HG03025 (cell line): ENCODE results near the gene FLT3LG.

Source experiments
- ATAC-seq: cut with Tn5 transposase; IDR thresholded peaks from one replicate; pipeline ENCODE4 v1.9.1; 2021; ENCODE audit warnings: mild to moderate bottlenecking, moderate library complexity; ENCODE audit not compliant: unreplicated experiment, low FRiP score

FLT3LG gene

DNA sequence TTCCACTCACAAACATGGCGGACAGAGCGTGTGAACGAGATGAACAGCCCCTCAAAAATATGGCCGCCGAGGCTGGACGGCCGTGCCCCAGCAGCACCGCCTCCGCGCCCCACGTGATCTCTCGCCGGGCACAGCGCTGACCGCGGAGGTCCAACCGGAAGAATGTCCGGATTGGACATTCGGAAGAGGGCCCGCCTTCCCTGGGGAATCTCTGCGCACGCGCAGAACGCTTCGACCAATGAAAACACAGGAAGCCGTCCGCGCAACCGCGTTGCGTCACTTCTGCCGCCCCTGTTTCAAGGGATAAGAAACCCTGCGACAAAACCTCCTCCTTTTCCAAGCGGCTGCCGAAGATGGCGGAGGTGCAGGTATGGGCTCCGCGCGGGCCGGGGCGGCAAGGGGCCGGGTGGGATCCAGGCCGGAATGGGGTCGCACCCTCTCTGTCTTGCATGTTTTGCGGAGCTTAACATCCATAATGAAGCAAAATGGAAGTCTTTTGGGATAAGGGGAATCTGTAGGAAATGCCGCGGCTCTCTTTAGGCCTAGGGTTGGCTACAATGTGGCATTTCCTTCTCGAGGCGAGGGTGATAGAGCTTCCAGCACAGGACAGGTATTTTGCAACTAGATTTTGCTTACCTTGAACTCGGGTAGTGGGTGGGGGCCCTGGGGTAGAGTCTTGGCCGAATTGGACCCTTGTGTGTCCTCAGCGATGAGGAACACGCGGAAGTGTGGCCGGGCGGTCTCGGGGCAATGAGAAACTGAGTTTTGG lies 13.4 kb downstream of the FLT3LG start, which contains the start of gene RPL13A:
Gene RPL13A (plus strand): TSS at position 332 of the 769 bp plus-strand sequence. CDS start 22 bp downstream, at position 354.
- peak; percentile 79 for ATAC-seq

DNA sequence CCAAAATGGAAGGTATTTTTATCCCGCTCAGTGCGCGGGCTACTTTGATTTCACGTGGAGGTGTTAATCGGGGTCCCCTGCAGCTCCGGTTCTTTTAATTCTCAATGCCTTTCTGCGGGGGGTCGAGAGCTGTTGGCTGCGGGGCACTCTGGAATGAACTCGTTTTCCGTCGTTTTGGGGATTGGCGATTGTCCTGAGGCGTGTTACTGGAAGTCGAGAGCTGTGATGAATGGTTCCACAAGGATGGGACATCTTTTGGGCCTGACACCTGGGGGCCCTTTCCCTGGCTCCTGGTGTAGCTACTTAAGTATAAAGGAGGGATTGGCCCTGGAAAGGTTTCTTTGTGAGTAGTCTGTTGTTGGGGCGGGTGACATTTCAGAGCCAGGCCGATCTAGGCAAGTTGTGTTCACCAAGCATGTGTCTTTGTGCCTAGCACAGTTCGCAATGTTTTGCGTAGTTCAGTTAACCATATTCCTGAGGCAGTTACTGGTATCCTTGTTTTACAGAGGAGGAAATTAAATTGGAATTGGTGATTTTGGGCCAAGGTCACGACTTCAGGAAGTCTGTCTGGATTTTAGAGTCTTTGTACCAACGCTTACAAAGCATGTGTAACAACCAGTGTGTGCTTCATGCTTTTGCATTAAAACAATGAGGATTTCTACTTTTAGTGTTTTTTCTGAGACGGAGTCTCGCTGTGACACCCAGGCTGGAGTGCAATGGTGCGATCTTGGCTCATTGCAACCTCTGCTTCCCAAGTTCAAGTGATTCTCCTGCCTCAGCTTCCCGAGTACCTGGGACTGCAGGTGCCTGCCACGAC lies 14.2 kb downstream of the FLT3LG start:
- ATAC-seq: no peak

DNA sequence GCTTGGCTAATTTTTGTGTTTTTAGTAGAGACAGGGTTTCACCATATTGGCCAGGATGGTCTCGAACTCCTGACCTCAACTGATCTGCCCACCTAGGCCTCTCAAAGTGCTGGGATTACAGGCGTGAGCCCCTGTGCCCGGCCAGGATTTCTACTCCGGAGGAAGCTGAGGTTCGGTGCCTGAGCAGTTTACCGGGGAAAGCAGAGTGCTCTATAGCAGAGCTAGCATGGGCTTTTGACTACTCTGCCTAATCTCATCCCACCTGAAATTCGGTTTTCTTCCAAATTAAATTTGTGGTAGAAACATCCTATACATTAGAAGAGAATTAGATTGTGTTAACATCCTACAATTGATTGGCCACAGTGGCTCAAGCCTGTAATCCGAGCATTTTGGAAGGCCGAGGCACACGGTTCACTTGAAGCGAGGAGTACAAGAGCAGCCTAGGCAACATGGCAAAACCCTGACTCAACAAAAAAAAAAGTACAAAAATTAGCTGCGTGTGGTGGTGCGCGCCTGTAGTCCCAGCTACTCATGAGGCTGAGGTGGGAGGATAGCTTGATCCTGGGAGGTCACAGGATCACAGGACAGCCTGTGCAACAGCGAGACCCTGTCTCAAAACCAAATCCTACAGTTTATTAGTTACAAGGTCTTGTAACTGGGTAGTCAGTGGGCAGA lies 15.0 kb downstream of the FLT3LG start:
- no peak for ATAC-seq

DNA sequence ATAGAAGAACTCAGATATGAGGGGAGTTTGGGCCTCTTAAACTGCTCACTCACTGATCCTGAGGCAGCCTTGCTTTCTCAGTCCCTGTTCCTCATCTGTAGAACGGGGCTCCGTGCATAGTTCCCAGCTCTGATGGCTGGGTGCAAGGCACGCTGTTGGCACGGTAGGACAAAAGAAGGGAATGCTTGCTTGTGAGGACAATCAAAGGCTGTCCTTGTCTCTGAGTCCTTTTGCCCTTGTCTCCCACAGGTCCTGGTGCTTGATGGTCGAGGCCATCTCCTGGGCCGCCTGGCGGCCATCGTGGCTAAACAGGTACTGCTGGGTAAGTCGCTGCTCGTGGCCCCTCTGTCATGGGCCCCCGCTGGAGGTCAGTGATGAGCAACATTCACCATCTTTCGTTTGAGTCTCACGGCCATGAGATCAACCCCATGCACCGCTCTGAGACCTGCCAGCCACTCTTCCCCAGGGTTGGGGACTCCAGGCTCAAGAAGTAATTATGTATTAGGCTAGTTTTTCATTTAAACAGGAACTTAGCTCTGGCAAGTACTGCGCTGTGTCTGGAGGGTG lies 15.7 kb downstream of the FLT3LG start:
- no peak for ATAC-seq

DNA sequence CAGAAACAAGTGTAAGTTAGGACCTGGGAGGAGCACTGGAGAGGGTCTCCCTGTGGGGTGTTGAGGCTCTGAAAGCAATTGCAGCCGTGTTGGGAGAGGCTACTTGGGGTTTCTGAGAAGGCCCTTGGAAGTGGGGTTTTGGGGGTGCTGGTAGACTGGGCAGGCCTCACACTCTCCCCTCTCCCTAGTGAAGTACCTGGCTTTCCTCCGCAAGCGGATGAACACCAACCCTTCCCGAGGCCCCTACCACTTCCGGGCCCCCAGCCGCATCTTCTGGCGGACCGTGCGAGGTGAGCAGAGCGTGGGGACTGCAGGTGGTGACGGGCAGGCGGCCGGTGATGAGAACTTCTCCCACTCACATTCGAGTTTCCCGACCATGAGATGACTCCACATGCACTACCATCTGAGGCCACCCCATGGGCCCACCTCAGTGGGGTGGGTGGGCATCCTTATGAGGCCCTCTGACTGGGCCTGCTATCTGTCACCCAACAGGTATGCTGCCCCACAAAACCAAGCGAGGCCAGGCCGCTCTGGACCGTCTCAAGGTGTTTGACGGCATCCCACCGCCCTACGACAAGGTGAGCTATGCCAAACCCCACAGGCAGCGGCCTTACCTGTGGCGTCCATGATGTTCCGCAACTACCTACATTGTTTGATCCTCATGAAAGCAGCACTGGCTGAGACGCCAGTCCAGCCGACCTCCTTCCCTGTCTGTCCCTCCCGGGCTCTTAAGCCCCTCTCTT lies 16.4 kb downstream of the FLT3LG start:
- ATAC-seq: no peak

DNA sequence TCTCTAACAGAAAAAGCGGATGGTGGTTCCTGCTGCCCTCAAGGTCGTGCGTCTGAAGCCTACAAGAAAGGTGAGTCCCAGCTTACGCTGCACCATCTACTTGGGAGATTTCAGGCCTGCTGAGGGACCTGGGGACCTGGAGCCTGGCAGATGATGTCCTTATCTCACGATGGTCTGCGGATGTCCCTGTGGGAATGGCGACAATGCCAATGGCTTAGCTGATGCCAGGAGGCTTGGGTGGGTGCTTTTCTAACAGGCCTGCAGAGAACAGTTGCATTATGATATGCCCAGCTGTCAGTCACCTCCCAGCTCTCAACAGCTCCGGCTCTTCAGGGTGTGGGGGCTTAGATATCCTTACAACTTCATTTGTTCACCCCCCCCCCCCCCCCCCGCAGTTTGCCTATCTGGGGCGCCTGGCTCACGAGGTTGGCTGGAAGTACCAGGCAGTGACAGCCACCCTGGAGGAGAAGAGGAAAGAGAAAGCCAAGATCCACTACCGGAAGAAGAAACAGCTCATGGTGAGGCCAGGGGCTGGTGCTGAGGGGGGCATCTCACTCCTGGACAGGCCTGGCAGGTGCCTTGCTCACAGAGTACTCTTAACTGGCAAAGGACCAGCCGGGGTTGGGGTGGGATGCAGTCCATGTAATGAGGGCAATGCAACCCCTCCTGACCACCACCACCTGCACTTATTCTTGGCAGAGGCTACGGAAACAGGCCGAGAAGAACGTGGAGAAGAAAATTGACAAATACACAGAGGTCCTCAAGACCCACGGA lies 17.2 kb downstream of the FLT3LG start:
- no peak for ATAC-seq

DNA sequence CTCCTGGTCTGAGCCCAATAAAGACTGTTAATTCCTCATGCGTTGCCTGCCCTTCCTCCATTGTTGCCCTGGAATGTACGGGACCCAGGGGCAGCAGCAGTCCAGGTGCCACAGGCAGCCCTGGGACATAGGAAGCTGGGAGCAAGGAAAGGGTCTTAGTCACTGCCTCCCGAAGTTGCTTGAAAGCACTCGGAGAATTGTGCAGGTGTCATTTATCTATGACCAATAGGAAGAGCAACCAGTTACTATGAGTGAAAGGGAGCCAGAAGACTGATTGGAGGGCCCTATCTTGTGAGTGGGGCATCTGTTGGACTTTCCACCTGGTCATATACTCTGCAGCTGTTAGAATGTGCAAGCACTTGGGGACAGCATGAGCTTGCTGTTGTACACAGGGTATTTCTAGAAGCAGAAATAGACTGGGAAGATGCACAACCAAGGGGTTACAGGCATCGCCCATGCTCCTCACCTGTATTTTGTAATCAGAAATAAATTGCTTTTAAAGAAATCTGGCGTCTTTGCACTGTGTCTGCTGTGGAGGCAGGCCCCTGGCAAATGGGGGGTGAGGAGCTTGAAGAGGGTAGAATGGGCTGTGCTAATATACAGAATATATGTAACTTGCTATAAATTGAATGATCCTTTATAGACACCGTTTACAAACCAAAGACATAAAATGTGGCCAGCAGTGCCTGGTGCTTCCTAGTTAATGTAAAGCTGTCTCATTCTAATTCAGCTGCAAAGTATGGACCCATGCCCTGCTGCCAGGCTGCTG lies 18.0 kb downstream of the FLT3LG start:
- ATAC-seq: no peak

DNA sequence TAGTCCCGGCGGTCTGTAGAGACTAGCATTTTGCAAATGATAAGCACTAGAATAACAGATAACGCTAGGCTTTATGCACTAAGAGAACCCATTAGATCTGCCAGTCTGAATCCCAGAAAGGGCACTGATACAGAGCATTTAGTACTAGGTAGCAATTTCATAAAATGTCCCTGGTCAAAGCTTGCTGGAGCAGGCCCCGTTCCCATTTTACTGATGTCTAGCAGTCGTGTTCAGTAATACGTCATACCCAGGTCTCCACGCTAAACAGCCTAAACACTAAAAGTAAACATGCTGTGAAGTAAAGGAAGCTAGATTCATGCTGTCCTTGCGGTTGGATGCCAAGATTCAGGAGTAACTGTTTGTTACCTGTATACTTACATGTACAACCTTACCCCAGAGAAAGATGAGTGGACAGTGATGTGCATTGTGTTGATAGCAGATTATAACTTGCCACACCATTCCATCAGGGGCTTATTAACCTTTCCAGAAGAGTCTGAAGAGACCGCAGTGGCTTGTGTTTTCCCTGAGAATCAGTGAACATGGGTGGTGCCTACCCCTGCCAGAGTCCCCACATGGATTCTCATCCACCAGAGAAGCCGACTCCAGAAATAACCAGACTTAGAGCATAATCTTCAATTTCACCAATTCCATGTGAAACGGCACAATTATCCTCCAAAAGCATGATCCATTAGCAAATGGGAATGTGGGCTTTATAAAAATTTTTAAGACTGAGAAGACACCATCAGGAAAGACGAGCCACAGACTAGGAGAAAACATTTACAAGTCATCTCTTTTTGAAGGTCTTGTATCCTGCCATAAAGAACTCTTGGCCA lies 18.8 kb downstream of the FLT3LG start:
- ATAC-seq: no peak

DNA sequence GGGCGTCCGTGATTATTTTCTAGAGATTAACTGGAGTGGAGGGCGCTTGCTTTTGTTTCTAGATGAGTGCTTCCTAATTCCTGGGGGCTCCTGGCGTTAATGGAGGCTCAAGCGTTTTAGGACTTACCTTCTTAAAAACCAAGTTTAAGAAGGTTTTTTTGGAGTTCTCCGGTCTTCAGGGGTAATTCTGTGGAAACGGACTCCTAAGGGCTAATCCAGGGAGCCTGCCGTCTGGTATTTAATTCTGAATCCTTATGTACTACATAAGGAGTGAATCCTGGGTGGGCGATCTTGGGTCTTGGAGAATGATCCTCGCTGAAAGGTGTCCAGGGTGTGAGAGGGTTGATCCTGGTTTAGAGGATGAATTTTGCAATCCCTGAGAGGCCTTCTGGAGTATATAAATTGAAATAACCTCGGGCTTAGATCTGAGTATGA lies 22.6 kb downstream of the FLT3LG start:
- ATAC-seq: no peak

DNA sequence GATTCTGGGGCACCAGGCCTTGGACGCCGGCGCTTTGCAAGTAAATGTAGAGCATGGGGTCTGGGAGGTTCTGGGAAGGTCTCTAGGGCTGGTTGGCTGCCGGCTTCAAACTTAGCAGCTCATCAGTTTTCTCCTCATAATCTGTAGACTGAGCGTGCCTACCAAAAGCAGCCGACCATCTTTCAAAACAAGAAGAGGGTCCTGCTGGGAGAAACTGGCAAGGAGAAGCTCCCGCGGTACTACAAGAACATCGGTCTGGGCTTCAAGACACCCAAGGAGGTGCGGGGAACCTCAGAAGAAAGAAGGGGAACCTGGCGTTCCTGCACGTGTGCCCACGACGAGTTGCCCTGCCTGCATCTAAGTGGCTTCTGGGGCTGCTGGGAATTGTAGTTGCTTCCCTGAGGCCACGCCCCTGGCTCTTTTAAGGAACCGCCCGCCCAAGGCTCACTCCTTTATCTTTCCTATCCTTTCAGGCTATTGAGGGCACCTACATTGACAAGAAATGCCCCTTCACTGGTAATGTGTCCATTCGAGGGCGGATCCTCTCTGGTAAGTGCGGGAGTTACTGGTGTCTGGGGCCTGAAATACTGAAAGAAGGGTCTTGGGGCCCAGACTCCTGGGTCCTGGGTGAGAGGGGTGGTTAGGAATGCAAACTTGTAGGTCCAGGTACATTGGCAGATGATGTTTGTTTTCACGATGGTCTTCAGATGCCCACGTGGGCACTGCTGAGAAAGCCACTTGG lies 23.2 kb downstream of the FLT3LG start:
- ATAC-seq: no peak

DNA sequence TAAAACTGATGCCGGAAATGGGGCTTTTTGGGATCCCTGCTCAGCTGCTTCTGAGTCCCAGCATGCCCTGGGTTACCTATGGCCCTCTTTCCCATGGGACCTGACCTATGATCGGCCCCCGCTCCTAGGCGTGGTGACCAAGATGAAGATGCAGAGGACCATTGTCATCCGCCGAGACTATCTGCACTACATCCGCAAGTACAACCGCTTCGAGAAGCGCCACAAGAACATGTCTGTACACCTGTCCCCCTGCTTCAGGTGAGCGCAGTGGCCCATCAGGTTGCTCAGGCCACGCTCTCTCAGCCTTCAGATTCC lies 23.7 kb downstream of the FLT3LG start:
- no peak for ATAC-seq

DNA sequence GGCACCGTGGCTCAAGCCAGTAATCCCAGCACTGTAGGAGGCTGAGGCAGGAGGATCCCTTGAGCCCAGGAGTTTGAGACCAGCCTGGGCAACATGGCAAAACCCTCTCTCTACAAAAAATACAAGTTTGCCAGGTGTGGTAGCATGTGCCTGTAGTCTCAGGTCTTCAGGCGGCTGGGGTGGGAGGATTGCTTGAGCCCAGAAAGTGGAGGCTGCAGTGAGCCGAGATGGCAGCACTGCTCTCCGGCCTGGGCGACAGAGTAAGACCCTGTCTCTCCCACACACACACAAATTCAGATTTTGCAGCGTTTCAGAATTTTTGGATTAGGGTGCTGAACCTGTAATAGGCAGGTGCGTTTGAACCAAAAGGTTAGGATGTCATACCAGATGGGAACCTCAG lies 24.5 kb downstream of the FLT3LG start:
- ATAC-seq: no peak

DNA sequence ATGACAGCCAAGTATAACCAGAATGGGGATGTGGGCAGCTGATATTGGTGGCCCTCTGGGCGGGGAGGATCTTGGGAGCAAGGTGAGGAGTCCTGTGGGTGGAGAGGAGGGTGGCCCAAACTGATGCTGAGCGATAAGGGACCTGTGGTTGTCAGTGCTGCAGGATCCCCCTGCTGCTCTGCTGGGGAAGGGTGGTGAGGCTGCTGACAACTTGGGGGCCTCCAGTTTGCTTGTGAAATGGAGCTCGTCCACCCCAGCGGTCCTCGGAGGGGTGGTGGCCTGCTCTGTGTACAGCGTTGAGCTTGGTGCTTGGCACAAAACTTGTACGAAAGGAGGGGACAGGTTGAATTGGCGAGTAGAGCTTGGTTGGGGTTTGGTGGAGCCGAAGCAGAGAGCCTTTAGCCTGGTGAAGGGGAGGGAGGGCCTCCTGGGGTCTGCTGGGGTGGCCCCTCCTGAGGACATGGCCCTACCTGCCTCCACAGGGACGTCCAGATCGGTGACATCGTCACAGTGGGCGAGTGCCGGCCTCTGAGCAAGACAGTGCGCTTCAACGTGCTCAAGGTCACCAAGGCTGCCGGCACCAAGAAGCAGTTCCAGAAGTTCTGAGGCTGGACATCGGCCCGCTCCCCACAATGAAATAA lies 25.1 kb downstream of the FLT3LG start:
- no peak for ATAC-seq

DNA sequence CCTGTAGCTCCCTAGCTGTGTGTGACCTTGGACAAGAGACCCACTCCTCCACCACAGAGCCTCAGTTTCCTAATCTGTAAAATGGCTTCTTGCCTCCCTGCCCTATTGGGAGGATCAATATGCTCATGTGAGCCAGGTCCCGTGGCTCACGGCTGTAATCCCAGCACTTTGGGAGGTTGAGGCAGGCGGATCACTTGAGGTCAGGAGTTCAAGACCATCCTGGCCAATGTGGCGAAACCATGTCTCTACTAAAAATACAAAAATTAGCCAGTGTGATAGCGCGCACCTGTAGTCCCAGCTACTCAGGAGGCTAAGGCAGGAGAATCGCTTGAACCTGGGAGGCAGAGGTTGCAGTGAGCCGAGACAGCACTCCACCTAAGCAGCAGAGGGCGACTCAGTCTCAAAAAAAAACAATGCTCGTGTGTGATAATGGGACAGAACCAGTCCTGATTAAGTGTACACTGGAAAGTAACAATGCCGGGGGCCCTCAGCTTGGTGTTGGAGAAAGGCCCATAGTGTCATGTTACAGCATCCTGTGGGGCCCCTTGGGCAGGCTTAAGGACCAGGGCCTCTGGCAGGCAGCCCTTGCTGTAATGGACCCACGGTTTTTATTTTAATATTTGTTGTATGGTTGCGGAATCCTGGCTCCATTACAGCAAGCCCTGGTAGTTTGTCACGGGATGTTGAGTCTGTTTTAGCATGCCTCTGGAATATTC lies 29.0 kb downstream of the FLT3LG start:
- no peak for ATAC-seq

DNA sequence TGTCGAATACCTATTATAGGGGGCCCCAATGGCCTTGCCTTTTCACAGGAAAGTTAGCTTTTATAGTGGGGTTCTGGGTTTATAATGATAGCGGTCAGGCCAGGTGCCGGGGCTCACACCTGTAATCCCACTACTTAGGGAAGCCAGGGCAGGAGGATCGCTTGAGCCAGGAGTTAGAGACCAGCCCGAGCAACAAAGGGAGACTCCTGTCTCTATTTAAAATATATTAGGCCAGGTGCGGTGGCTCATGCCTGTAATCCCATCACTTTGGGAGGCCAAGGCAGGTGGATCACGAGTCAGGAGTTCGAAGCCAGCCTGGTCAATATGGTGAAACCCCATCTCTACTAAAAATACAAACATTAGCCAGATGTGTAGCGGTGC lies 29.6 kb downstream of the FLT3LG start:
- ATAC-seq: no peak

DNA sequence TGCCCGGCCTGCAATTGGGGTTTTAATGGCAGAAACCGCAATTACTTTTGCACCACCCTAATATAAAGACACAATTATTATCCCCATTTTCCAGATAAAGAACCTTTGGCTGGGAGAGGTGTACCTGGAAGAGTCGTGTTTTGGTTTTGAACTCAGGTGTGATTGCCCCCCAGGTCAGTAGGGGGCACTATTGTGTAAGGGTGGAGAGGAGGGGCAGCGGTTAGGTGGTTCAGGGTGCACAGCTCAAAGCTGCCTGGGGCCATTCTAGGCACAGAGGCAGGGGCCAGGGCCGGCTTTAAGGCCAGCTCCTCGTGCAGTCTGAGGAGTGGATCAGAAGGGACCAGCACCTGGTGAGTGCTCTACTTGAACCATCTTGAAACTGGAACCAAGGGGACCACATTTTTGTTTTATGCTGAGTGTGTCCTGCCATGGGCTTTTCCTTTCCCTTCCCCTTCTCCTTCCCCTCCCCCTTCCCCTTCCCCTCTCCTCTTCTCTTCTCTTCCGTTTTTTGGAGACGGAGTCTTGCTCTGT lies 32.6 kb downstream of the FLT3LG start:
- no peak for ATAC-seq
